ENCODE results near the gene HSD17B14. TPM values are rescaled to one million over a fixed set of nuclear protein-coding genes. Genes with fewer than 3 reads are reported as not detected.

The HSD17B14 gene
- total and polyA plus RNA-seq, 2 of the 13 experiments (the other 11 are each of a cell fraction or from before 2014, with no cell fraction given): 0.58 to 1.2 TPM

GRCh38 chr19:48844472-48844871, 8.2 kb upstream of the HSD17B14 start (continued):
- TF ChIP-seq PREB (CRISPR knock-in tag; IDR thresholded peaks at IDR 0.05) (no peak), KDM5B (CRISPR knock-in tag; IDR thresholded peaks at IDR 0.05; ENCODE audit: borderline replicate concordance) (no peak), ZNF264 (CRISPR knock-in tag; IDR thresholded peaks at IDR 0.05) (no peak), NR2F1 (CRISPR knock-in tag; IDR thresholded peaks at IDR 0.05) (no peak), ZNF274 (CRISPR knock-in tag; IDR thresholded peaks at IDR 0.05) (no peak), NR2C2 (CRISPR knock-in tag; IDR thresholded peaks at IDR 0.05; ENCODE audit: borderline replicate concordance) (no peak), ZNF761 (CRISPR knock-in tag; conservative IDR thresholded peaks at IDR 0.05) (no peak), ZKSCAN8 (CRISPR knock-in tag; IDR thresholded peaks at IDR 0.05; ENCODE audit: borderline replicate concordance) (no peak), ZNF17 (CRISPR knock-in tag; IDR thresholded peaks at IDR 0.05) (no peak), CHCHD3 (CRISPR knock-in tag; IDR thresholded peaks at IDR 0.05) (no peak), RARG (CRISPR knock-in tag; IDR thresholded peaks at IDR 0.05; ENCODE audit: low read depth) (no peak), ZNF256 (CRISPR knock-in tag; conservative IDR thresholded peaks at IDR 0.05) (no peak), CREB3 (CRISPR knock-in tag; IDR thresholded peaks at IDR 0.05) (no peak), ELF3 (CRISPR knock-in tag; IDR thresholded peaks at IDR 0.05) (no peak), STAG1 (CRISPR knock-in tag; IDR thresholded peaks at IDR 0.05) (peak; percentile 13; the same call in 1 of the 2 replicates), MXI1 (IDR thresholded peaks at IDR 0.05; ENCODE audit: borderline replicate concordance, low read depth, low read length) (no peak), ZSCAN21 (CRISPR knock-in tag; IDR thresholded peaks at IDR 0.05; ENCODE audit: borderline replicate concordance) (no peak)
- TF ChIP-seq, protein P1, sequence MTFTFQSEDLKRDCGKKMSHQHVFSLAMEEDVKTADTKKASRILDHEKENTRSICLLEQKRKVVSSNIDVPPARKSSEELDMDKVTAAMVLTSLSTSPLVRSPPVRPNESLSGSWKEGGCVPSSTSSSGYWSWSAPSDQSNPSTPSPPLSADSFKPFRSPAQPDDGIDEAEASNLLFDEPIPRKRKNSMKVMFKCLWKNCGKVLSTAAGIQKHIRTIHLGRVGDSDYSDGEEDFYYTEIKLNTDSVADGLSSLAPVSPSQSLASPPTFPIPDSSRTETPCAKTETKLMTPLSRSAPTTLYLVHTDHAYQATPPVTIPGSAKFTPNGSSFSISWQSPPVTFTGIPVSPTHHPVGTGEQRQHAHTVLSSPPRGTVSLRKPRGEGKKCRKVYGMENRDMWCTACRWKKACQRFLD (CRISPR knock-in tag; IDR thresholded peaks at IDR 0.05; ENCODE audit: borderline replicate concordance): no peak
- TF ChIP-seq, protein P2, sequence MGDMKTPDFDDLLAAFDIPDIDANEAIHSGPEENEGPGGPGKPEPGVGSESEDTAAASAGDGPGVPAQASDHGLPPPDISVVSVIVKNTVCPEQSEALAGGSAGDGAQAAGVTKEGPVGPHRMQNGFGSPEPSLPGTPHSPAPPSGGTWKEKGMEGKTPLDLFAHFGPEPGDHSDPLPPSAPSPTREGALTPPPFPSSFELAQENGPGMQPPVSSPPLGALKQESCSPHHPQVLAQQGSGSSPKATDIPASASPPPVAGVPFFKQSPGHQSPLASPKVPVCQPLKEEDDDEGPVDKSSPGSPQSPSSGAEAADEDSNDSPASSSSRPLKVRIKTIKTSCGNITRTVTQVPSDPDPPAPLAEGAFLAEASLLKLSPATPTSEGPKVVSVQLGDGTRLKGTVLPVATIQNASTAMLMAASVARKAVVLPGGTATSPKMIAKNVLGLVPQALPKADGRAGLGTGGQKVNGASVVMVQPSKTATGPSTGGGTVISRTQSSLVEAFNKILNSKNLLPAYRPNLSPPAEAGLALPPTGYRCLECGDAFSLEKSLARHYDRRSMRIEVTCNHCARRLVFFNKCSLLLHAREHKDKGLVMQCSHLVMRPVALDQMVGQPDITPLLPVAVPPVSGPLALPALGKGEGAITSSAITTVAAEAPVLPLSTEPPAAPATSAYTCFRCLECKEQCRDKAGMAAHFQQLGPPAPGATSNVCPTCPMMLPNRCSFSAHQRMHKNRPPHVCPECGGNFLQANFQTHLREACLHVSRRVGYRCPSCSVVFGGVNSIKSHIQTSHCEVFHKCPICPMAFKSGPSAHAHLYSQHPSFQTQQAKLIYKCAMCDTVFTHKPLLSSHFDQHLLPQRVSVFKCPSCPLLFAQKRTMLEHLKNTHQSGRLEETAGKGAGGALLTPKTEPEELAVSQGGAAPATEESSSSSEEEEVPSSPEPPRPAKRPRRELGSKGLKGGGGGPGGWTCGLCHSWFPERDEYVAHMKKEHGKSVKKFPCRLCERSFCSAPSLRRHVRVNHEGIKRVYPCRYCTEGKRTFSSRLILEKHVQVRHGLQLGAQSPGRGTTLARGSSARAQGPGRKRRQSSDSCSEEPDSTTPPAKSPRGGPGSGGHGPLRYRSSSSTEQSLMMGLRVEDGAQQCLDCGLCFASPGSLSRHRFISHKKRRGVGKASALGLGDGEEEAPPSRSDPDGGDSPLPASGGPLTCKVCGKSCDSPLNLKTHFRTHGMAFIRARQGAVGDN (CRISPR knock-in tag; IDR thresholded peaks at IDR 0.05): no peak
- TF ChIP-seq, protein P3, sequence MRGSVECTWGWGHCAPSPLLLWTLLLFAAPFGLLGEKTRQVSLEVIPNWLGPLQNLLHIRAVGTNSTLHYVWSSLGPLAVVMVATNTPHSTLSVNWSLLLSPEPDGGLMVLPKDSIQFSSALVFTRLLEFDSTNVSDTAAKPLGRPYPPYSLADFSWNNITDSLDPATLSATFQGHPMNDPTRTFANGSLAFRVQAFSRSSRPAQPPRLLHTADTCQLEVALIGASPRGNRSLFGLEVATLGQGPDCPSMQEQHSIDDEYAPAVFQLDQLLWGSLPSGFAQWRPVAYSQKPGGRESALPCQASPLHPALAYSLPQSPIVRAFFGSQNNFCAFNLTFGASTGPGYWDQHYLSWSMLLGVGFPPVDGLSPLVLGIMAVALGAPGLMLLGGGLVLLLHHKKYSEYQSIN (CRISPR knock-in tag; IDR thresholded peaks at IDR 0.05; ENCODE audit: borderline replicate concordance): no peak

Measured in HepG2 (cell line).